Left renal pelvis (tissue), 4 donors: ENCODE measurements around the gene DGUOK. TPM values are rescaled to one million over a fixed set of nuclear protein-coding genes. Genes with fewer than 3 reads are reported as not detected.
A peak's percentile ranks its signal among the peaks of the same experiment; 100 is the strongest.
"Not testable (repeated sequence)": the region's sequence is repeated elsewhere in the genome, so short reads cannot be mapped to it uniquely, and the experiment has no call there.

Experiments
- DNase-seq, 4 donors: peaks; one replicate each; pipeline ENCODE4 v3.0.0-alpha.2; 2013; ENCODE audit warnings: low read depth in 4 of 4, low spot score in 3 of 4
- polyA plus RNA-seq, 4 donors: library from polyadenylated mRNA; unstranded; fragments of 120-200 nt; gene quantifications; one replicate each; pipeline ENCODE4 v1.2.1, GENCODE V29; 2013; ENCODE audit not compliant: insufficient read length in 4 of 4

DGUOK gene
- 10 to 100 TPM; 65.3 to 67.3 (median 66.6) TPM for polyA plus RNA-seq

- DNase-seq = peak; percentile 97 to 99 (median 98)
These were observed at the start of gene DGUOK for GRCh38 chr2:73926493-73927327. DGUOK (plus strand) TSS chr2:73926880; CDS start chr2:73926911, 31 bp downstream.

GRCh38 chr2:73877071-73877802 lies 49.4 kb upstream of the DGUOK start:
- DNase-seq = no peak

- not testable (repeated sequence) for DNase-seq
These were observed 48.7 kb upstream of the DGUOK start for GRCh38 chr2:73877984-73878383.

- DNase-seq = no peak
These were observed 41.3 kb upstream of the DGUOK start for GRCh38 chr2:73885406-73885805.

GRCh38 chr2:73886357-73886756 lies 40.3 kb upstream of the DGUOK start:
- DNase-seq = no peak

GRCh38 chr2:73887596-73888353 lies 38.9 kb upstream of the DGUOK start:
- DNase-seq = not testable (repeated sequence)

- DNase-seq = no peak
These were observed 38.3 kb upstream of the DGUOK start for GRCh38 chr2:73888388-73888787.

GRCh38 chr2:73889206-73889605 lies 37.5 kb upstream of the DGUOK start:
- no peak for DNase-seq

GRCh38 chr2:73890301-73891092 lies 36.2 kb upstream of the DGUOK start:
- DNase-seq = no peak

- no peak for DNase-seq
These were observed 35.3 kb upstream of the DGUOK start for GRCh38 chr2:73891276-73891901.

- no peak for DNase-seq
These were observed 33.9 kb upstream of the DGUOK start, which contains the start of gene ACTG2 for GRCh38 chr2:73892631-73893329. ACTG2 (plus strand) TSS chr2:73893008; CDS start chr2:73901312, 8,304 bp downstream.

- DNase-seq = no peak
These were observed 32.8 kb upstream of the DGUOK start for GRCh38 chr2:73893764-73894474.

- no peak for DNase-seq
These were observed 32.2 kb upstream of the DGUOK start for GRCh38 chr2:73894475-73894850.

GRCh38 chr2:73894877-73895276 lies 31.8 kb upstream of the DGUOK start:
- DNase-seq = no peak

GRCh38 chr2:73895473-73895872 lies 31.2 kb upstream of the DGUOK start:
- DNase-seq = no peak

GRCh38 chr2:73896362-73897239 lies 30.1 kb upstream of the DGUOK start:
- DNase-seq = no peak

- no peak for DNase-seq
These were observed 29.5 kb upstream of the DGUOK start for GRCh38 chr2:73897240-73897583.

- DNase-seq = no peak
These were observed 28.7 kb upstream of the DGUOK start for GRCh38 chr2:73897934-73898333.
